ENCODE measurements around the gene NFYC.

NFYC gene

DNA sequence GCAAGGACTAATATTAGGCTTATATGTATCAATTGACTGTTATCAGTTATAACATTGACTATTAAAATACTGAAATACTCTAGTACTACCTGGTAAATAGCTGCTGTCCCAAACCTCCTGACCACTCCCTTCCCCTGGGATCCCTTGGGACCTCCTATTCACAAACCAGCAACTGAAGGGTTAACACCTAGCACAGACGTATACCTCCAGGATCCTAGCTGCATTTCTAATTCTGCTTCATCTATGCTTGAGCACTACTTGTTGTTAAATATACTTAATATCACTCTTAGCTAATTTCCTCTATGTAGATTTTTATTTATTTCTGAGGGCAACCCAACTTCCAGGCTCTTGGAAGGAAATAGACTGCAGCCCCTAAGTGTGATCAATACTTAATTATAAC, 1.8 kb upstream of the NFYC start:
- TF ChIP-seq, protein P1, sequence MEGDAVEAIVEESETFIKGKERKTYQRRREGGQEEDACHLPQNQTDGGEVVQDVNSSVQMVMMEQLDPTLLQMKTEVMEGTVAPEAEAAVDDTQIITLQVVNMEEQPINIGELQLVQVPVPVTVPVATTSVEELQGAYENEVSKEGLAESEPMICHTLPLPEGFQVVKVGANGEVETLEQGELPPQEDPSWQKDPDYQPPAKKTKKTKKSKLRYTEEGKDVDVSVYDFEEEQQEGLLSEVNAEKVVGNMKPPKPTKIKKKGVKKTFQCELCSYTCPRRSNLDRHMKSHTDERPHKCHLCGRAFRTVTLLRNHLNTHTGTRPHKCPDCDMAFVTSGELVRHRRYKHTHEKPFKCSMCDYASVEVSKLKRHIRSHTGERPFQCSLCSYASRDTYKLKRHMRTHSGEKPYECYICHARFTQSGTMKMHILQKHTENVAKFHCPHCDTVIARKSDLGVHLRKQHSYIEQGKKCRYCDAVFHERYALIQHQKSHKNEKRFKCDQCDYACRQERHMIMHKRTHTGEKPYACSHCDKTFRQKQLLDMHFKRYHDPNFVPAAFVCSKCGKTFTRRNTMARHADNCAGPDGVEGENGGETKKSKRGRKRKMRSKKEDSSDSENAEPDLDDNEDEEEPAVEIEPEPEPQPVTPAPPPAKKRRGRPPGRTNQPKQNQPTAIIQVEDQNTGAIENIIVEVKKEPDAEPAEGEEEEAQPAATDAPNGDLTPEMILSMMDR (IDR thresholded peaks at IDR 0.05), result no peak

GRCh38 chr1:40690771-40691537, 550 bp upstream of the NFYC start:
- TF ChIP-seq, protein P1 (IDR thresholded peaks at IDR 0.05), result no peak

DNA sequence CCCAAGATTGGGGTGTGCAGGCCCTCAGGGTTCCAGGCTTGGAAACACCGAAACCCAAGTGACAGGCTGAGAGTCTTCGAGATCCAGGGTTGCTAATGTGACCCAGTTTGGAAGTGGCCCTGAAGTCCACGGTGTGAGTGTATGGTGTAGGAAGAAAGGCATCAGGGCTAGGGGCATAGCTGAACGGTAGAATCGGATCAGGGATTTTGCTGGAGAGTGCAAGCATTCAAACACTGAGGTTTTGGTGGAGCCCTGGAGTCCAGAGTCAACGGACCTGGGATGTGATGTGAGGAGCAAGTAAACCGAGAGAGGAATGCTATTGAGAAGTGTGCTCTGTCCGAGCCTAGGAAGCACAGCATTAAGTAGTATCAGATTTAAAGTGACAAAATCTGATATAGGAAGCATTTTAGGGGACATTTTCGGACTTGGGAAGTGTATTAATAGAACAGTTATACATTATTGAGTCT, 958 bp downstream of the NFYC start:
- TF ChIP-seq, protein P1 (IDR thresholded peaks at IDR 0.05), result no peak

DNA sequence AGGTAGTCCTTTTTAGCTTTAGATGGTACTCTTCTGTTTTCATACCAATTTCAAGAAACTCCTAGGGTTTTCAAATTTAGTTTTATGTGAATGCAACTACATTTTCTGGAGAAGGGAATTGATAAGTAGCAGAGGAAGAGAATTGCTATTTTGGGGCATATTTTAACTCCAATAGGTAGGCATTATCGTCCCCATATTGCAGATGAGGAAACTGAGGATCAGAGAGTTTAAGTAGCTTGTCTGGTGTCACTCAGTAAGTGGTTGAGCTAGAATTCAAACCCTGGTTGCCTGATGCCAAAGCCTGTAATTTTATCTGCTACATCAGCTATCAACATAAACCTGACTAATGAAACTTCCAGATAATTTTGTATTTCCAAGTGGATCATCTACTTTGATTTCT, 1.9 kb downstream of the NFYC start:
- TF ChIP-seq, protein P1 (IDR thresholded peaks at IDR 0.05), result no peak

- TF ChIP-seq, protein P1 (IDR thresholded peaks at IDR 0.05), result no peak
Observed at GRCh38 chr1:40694353-40694874, 2.9 kb downstream of the NFYC start.

DNA sequence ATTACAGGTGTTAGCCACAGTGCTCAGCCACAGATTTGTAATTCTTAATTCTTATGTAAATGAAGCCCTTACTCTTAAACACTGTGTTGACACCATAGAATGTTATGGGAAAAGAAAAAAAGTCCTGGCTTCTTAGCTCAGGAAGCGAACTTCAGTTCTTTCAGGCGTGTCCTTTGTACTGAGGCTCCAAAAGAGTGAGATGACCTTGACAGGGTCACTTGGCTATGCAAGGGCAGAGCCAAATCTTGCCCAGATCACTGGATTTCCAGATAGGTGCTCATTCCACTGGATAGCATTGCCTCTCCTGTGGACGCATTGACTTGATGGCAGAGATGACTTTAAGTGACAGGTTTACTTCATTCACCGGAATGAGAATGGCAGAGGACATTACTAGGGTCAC, 4.8 kb downstream of the NFYC start:
- TF ChIP-seq, protein P1 (IDR thresholded peaks at IDR 0.05), result no peak

DNA sequence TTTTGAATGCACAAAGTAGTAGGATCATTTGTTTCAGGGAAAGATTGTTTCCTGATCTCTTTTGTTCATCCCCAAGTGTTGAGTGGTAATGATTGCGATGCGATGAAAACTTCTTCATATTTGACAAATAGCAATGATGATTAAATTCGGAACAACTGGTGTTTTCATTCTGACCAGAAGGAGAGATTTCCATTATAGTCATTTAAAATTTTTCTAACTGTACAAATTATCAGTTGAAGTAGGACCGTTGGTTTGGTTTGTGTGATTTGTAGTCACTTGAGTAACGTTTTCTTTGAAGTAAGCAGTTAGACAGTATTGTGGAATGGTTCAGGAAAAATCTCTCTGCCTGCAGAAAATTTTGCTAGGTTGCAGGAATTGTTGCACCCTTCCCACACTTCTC, 5.9 kb downstream of the NFYC start:
- TF ChIP-seq, protein P1 (IDR thresholded peaks at IDR 0.05), result no peak

Measured in LNCAP (cell line).